Measurements from ENCODE around the gene ZFAND3. TPM values are rescaled to one million over a fixed set of nuclear protein-coding genes. Genes with fewer than 3 reads are reported as not detected.

ZFAND3 gene
- total and polyA plus RNA-seq, 2 of the 4 experiments (the other 2 are of a cell fraction): 10.9 to 26.7 TPM

- peaks cover 22% of the 10 kb centered on the region for H3K9me1 ChIP-seq (ENCODE audit: insufficient read depth, low read length)
- H3K9ac ChIP-seq (ENCODE audit: low read depth, low read length): no peak overlapping the region
- no peak overlapping the region for H2AK5ac ChIP-seq (ENCODE audit: low read depth, low read length)
- H3K27me3 ChIP-seq (ENCODE audit: control insufficient read depth, insufficient read depth, low read length): no peaks in the 10 kb centered on the region
- H4K5ac ChIP-seq (ENCODE audit: low read depth, low read length): no peak overlapping the region
- H3K18ac ChIP-seq (ENCODE audit: low read depth, low read length): no peak overlapping the region
- H3K27ac ChIP-seq (ENCODE audit: insufficient read depth, low read length): no peak overlapping the region
- DNase-seq (no peak), ATAC-seq (ENCODE audit: low read depth) (no peak)
- CTCF ChIA-PET: no interaction called here
- no CpG with 5 or more reads among the region's 3 CpGs for WGBS, 2 experiments (ENCODE audit: extremely low coverage in 2 of 2, insufficient read length in 1 of 2)
- H3K9me3 ChIP-seq (ENCODE audit: control insufficient read depth, insufficient read depth, low read length): no peaks in the 10 kb centered on the region
- no peak overlapping the region for H2BK20ac ChIP-seq (ENCODE audit: low read depth, low read length)
- intact Hi-C loops (cut with micrococcal nuclease): no loop called here
- no peak overlapping the region for H3K23ac ChIP-seq (ENCODE audit: low read depth, low read length)
- no peak overlapping the region for H3K4me3 ChIP-seq (ENCODE audit: insufficient read depth, low read depth, low read length)
- peaks cover 94% of the 10 kb centered on the region for H4K20me1 ChIP-seq (ENCODE audit: insufficient read depth, low read length)
- peaks cover 9% of the 10 kb centered on the region for H3K4me1 ChIP-seq (ENCODE audit: control insufficient read depth, insufficient read depth, low read length)
- dilution Hi-C loops (cut with HindIII; ENCODE audit: low sequenced_read_pairs, unreplicated experiment): no loop called here
- H4K91ac ChIP-seq (ENCODE audit: insufficient read depth, low read depth, low read length): no peak overlapping the region
- in situ Hi-C loops (cut with MboI; ENCODE audit: low sequenced_read_pairs): no loop called here
- TF ChIP-seq NFE2L2 (IDR thresholded peaks at IDR 0.05; ENCODE audit: low read depth, low read length) (no peak), SMC3 (IDR thresholded peaks at IDR 0.05; ENCODE audit: low read depth, low read length) (no peak), BHLHE40 (IDR thresholded peaks at IDR 0.05; ENCODE audit: low read depth, low read length) (no peak), CHD1 (IDR thresholded peaks at IDR 0.05; ENCODE audit: low read depth, low read length) (no peak), FOS (IDR thresholded peaks at IDR 0.05; ENCODE audit: low read depth, low read length) (no peak), POLR2A (IDR thresholded peaks at IDR 0.05; ENCODE audit: low read depth, low read length) (no peak), MAZ (IDR thresholded peaks at IDR 0.05; ENCODE audit: borderline replicate concordance, low read depth, low read length) (no peak)
- H4K8ac ChIP-seq (ENCODE audit: low read depth in 2 of 2, low read length in 2 of 2): no peak overlapping the region
- no peak overlapping the region for H2AK9ac ChIP-seq (replicated peaks; ENCODE audit: low read depth, low read length, poor library complexity)
- H3K14ac ChIP-seq (replicated peaks; ENCODE audit: low read depth, low read length): no peak overlapping the region
- POLR2A ChIA-PET (ENCODE audit: unreplicated experiment): no interaction called here
- H3K56ac ChIP-seq (ENCODE audit: extremely low read depth, insufficient read depth, low read length): no peak overlapping the region
- no peak overlapping the region for H2AFZ ChIP-seq (replicated peaks; ENCODE audit: low read length, poor library complexity)
- H3K4me2 ChIP-seq (ENCODE audit: low read depth, low read length): no peak overlapping the region
- H3K36me3 ChIP-seq (ENCODE audit: control insufficient read depth, insufficient read depth, low read length): no peaks in the 10 kb centered on the region
- H3K79me1 ChIP-seq (ENCODE audit: low read depth in 1 of 2, low read length in 2 of 2): peaks cover 17 to 78% of the 10 kb centered on the region in 2 experiments
- H3K4ac ChIP-seq (ENCODE audit: low read depth, low read length): no peak overlapping the region
- no TSS peak for BruUV-seq (replicated peaks)
- no peak overlapping the region for H2BK5ac ChIP-seq (ENCODE audit: low read depth, low read length, poor library complexity, severe bottlenecking)
- H2BK120ac ChIP-seq (ENCODE audit: low read depth, low read length): no peak overlapping the region
- H2BK15ac ChIP-seq (ENCODE audit: low read depth, low read length): no peak overlapping the region
These were observed 55.2 kb downstream of the ZFAND3 start for GRCh38 chr6:37874726-37875125.

Data from IMR-90 (cell line).